ENCODE measurements around the gene CCNB3.

DNA sequence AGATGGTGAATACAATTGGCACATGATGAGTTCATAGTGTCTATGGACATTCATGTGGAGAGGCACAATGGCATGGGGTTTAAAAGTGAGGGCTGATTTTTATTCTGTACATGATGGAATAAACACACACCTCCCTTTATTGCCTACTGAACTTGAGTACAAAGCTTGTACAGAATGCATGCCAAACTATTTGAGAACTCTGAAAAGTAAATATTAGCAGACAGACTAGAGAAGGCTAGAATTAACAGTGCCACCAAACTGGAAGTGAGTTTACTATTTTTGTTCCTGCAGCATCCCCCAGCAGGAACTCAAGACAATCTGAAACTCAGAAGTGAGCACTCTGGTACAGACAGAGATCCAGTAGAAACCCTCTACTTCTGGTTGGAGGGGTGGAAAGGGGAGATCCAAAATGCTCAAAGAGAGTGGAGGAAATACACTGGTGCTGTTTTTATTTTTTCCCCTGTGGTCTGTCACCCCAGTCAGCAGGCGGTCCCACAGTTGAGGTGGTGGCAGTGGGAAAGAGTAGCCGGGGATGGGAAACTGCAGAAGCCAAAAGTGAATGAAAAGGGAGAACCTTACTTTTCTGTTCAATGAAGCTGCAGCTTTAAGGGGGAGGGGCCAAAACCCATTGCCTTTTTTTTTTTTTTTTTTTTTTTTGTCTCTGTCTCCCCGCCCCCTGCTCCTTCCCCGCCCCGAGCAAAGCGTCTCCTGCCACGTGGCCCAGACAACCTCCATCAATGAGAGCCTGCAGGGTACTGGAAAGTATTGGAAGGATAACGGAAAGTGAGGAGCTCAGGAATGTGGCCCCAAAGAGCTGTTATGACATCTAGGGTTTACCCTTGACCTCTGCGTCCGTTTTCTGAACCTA, 24.3 kb upstream of the CCNB3 start:
- no peak for TF ChIP-seq SUZ12 (IDR thresholded peaks at IDR 0.05; ENCODE audit: extremely low read depth, insufficient read depth, insufficient read length)
- TF ChIP-seq ZNF274 (IDR thresholded peaks at IDR 0.05; ENCODE audit: low read depth, low read length): no peak
- no peak for TF ChIP-seq YY1 (IDR thresholded peaks at IDR 0.05; ENCODE audit: insufficient read depth, insufficient read length)

Data from NT2/D1 (cell line).